ENCODE data around the gene GZMM.

DNA sequence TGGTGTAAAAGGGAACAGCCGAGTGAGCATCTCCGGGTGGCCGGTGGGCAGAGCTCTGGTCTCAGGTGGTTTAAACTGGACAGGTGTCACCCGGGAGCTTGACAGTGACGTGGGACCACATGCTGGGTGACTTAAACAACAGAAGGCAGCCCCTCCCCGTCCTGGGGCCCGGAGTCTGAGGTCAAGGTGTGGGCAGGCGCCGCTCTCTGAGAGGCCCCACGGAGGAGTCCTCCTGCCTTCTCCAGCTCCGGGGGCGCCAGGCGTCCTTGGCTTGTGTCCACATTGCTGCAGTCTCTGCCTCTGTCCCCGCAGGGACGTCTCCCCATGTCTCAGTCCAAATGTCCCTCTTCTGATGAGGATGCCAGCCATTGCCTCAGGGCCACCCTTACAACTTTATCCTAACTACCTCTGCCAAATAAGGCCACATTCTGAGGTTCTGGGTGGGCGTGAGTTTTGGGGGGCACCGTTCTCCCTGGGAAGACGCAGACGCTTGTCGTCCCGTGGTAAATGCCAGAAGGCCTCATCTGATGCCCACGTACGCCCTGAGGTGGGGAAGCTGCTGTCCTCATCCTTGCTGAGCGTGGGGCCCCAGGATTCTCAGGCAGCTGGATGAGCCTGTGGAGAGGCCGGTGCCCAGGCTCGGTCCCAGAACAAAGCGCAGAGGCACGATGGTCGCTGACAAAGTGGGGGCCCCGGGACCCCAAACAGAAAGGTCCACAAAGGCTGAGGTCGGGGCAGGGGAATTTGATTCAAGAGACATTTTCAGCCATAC is 12.9 kb downstream of the GZMM start:
- no peak for TF ChIP-seq TAF1 (IDR thresholded peaks at IDR 0.05; ENCODE audit: low read depth, low read length)
- TF ChIP-seq POLR2A (IDR thresholded peaks at IDR 0.05; ENCODE audit: low read depth, low read length) = no peak
- no peak for TF ChIP-seq POLR2AphosphoS5 (IDR thresholded peaks at IDR 0.05; ENCODE audit: low read depth, low read length)
- TF ChIP-seq PAX5 (IDR thresholded peaks at IDR 0.05; ENCODE audit: insufficient read depth, low read length, severe bottlenecking) = no peak
- no peak for TF ChIP-seq SPI1 (IDR thresholded peaks at IDR 0.05; ENCODE audit: low read depth, low read length)
